NCI-H2227 (cell line): ENCODE measurements around the gene KLHL30.

Experiments used
- DNase-seq: peaks from one replicate; lab custom pipeline; 2025; ENCODE audit not compliant: unreplicated experiment; lab: John Stamatoyannopoulos, UW

The KLHL30 gene, protein sequence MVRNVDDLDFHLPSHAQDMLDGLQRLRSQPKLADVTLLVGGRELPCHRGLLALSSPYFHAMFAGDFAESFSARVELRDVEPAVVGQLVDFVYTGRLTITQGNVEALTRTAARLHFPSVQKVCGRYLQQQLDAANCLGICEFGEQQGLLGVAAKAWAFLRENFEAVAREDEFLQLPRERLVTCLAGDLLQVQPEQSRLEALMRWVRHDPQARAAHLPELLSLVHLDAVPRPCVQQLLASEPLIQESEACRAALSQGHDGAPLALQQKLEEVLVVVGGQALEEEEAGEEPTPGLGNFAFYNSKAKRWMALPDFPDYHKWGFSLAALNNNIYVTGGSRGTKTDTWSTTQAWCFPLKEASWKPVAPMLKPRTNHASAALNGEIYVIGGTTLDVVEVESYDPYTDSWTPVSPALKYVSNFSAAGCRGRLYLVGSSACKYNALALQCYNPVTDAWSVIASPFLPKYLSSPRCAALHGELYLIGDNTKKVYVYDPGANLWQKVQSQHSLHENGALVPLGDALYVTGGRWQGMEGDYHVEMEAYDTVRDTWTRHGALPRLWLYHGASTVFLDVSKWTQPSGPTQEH

DNA sequence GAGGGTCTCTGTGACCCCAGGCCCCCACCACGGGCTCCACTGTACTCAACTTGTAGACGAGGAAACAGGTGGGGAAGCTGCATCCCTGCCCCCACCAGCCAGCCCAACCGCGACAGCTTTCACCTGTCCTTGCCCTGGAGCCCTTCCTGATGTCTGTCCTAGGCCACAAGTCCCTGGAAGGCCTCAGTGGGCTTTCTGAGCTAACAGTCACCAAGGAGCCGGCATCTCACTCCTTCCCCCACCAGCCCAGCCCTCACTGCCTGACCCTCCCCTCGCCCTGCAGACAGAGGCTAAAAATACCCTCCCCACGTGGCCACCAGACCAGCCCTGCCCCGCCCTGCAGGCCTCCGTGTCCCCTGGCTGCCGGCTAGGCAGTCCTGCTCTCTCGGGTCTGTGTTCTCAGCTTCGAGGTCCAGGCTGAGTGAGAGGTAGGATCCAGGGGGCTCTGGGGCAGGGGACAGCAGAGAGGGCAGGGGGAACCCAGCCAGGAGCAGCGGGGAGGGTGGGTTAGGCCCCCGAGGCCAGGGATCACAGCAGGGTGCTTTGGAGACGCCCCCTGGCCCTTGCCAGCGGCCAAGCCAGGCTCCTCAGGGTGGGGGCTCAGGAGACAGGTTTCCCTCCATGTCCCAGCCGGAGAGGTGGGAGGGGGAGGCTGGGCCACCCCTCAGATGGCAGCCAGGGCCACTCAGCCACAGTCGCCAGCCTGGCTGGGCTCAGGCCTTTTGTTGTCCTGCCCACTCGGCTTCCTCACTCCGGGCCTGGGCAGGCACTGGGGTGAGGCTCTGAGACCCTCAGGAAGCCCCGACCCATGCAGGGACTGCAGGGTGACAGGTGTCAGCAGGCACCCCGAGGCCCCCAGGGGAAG lies at the start of gene KLHL30:
Gene KLHL30, plus strand, starts transcription at position 338 of the 865 bp plus-strand sequence. CDS start 2,087 bp downstream, outside the sequence.
- DNase-seq = no peak

DNA sequence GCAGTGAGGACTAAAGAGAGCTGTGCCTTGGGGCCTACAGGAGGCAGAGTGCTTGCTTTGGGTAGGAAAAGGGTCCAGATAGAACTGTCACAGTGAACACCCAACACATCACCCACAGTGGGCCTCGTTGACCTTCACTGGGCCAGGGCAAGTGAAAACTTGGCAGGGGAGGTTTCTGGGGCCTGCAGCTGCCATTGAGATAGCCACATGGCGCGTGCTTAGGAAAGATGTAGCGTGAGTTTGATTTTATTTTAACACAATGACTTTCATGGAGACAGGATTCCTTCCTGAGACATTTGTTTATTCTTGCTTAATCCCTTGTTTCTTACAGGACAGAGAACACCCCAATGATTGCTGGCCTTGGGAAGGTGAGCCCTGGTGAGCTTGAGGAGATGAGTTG lies 47.6 kb upstream of the KLHL30 start:
- DNase-seq = no peak

DNA sequence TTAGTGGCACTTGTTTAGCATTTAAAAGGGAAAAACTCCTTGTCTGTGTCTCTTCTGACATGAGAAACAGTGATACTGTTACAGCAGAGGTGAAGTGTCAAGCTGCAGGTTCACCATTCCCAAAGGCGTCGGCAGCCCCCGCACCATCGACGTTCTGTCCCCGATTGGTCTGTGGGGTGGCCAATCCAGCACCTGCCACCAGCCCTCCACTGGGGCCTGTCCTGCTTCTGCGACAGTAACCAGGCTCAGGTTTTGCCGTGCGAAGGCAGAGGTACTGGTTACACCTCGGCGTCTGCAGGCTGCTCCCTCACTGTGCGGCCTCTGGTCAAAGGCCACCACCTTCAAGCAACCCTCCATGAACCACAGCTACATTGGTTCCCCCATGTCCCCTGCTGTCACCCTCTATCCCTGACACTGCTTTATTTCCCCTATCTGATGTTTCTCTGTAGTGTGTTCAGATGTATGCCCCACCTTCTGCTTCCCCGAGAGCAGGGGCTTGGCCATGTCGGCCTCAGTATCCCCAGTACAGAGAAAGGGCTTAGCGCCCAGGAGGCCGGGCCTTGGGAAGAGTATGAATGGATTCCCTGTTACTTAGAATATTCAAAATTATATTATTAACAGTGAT lies 46.9 kb upstream of the KLHL30 start:
- DNase-seq = no peak

DNA sequence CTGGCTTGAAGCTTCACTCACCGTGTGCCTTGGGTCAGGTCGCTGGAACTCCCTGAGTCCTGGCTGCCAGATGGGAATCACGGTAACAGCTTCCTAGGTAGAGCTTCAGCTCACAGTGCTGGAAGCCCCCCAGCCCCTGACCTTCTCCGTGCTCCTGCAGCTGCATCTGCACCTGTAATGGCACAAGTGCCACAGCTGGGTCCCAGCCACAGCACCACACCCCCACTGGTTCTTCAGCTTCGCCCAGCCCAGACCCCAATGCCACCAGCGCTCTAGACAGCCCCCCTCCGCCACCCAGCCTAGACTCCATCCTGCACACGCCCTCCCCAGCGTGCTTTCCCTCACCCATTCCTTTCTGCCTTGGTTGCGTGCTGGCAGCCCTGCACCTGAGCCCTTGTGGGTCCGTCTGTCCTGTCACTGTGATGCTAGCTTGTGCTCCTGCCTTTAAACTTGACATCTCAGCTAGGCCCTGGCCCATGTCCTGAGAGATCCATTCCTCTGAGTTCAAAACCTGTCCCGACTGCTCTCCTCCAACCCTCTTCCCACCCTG lies 45.9 kb upstream of the KLHL30 start:
- no peak for DNase-seq

DNA sequence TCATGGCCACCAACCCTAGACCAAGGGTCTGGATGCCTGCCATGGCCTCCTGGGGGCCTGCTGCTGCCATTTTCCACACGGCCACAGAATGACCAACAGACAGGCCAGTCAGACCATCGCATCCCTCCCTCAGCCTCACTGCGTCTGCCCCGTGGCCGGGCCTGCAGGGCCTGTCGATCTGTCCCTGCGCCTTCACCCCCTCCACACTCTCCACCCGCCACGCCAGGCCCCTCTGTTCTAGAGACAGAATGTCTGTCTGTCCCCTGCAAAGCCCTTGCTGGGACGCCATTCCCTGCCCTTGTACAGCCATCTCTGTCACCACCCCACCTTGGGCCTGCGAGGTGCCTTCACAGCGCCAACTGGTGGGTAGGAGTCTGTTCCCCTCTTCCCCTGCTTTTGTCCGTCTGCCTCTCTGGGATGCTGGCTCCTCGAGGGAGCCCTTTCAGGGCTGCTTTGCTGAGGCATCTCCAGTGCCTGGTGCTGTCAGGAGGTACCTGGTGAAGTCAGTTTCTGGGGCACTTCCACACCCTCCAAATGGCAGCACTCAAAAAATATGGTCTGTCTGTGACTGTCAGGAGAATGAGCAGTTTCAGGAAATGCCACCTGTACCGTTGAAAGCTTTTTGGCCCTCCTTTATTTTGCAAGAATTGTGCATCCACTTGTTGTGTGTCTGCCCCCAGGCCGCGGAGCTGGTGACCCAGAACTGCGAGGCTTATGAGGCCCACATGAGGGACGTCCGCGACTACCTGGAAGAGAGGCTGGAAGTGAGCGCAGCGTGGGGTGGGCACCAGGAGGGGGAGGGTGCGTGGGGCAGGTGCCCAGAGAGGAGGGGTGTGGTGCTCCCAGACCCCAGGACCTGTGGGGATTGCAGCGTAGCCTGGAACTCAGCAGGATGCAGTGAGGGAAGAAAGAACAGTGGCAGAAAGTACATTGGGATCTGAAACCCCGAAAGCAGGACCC lies 45.0 kb upstream of the KLHL30 start:
- no peak for DNase-seq

DNA sequence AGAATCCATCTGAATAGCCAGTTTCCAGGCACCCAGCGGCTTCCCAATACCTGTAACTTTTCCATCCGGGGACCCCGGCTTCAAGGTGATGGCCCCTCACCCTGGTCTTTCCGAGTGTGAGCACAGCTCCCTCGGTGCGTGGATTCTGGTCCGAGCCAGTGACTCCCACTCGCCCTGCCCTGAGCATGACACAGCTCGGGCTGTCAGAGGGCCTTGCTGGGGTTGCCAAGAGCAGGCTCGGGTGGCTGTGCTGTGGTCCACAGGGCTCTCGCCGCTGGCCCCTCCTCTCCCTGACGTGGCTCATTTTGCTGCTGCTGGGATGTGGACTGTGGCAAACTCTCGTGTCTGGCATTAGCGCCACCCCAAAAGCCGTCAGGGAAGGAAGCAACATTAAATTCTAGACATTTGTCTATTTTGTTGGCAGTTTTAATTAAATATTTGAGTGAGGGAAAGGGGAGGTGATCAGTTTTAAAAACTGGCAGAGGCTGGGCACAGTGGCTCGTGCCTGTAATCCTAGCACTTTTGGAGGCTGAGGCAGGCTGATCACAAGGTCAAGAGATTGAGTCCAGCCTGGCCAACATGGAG lies 43.9 kb upstream of the KLHL30 start:
- DNase-seq = no peak

DNA sequence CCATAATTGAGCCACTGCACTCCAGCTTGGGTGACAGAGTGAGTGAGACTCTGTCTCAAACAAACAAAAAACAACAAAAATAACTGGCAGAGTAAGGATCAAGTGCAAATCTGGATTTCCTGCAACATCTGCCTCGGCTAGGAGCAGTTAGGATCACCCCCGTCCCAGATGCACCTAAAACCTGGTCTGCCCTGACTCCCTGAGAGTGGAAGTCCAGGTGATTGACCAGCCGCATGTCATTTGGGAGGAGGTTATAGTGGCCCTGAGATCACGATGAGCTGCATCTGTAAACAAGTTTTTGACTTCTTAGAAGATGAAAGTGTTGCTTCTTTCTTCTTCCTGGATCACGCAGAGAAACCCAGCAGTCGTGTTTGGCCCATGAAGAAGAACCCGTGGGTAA lies 43.3 kb upstream of the KLHL30 start:
- no peak for DNase-seq

DNA sequence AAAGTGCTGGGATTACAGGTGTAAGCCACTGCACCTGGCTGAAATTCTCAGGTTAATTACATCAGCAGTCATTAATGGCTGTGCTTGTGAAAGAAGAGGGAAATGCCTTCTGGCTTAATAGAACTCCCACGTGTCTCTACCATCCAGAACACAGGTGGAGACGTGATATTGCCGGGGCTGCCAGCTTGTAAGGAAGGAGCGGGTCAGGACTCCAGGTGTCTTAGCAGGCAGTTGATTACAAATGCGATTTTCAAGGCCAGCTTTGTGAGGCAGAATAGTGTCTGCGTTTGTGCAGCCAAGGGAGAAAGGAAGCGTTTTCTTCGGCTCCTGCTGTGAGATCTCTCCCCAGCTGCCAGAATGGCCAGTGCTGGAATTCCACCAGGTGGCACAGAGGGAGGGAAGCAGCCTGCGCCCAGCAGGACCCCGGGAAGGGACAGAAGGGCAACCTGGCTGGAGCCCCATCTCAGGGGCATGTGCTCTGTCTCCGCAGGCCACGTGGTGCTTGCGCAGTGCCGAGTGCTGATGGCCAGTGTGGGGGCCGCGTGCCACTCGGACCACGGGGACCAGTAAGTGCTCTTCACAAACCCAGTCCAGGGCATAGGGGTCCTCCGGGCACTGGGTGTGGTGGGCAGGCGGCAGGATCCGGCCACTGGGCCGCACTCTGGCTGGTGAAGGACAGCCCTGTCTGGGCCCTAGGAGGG lies 42.0 kb upstream of the KLHL30 start:
- no peak for DNase-seq

DNA sequence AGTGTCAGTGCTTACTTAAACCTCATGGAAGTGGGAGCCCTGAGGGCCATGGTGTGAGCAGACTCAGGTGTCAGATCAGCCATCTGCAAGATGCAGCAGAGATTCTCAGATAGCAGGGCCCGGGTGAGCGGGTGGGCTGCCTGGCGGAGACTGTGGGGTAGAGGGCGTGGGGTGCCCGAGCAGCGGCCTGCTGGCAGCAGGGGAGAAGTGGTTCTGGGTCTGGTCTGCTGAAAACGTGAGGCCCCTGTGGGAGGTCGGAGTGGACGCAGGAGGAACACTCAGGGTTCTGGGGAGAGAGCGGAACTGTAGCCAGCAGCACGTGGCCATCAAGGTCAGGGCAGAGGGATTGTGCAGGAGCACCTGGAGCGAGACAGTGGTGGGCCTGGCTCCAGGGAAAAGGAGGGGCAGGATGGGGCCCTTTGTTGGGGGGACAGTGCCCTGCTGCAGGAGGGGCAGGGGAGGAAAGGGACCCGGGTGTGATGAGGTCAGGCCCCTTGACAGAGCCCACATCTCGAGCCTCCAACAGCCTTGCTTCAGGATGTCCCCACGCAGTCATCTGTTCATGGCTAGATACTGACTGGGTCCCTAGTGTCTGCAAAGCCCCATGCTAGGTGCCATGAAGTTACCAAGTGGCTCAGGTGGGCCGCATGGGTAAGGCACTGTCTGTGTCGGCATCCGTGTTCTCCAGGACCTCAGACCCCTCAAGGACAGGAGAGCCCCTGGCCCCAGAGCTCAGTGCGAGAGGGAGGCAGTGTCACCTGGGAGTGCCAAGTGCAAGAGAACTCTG lies 41.1 kb upstream of the KLHL30 start:
- no peak for DNase-seq

DNA sequence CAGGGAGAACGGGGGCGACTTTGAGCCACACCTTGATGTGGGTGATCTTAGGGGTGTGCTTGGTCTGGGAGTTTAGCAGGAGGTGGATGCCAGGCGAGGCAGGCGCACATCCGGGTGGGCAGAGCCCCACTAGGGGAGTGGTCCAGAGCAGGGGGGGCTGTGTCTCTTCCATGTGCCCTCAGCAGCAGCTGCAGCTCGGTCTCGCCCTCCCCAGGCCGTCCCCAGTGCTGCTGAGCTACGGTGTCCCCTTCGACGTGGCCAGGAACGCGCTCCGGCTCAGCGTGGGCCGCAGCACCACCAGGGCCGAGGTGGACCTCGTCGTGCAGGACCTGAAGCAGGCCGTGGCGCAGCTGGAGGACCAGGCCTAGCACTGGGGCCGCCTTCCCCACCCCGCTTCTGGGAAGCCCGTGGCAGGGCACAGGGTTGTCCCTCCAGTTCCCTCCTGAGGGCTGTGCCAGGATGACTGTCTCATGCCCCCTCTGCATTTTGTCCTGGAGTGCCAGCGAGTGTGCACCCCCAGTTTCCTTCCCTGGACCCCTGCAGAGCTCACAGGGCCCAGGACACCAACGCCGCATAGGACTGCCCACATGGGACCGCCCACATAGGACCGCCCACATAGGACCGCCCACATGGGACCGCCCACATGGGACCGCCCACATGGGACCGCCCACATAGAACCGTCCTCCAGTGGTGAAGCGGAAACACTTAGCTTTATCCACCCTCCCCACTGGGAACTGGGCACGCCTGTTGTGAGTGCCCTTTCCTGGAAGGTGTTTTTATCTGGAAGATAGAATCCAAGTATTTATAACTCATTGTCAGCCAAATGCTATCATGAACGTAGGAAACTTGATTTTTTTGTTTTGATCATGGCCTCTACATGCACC lies 40.2 kb upstream of the KLHL30 start:
- peak; percentile 43 for DNase-seq

DNA sequence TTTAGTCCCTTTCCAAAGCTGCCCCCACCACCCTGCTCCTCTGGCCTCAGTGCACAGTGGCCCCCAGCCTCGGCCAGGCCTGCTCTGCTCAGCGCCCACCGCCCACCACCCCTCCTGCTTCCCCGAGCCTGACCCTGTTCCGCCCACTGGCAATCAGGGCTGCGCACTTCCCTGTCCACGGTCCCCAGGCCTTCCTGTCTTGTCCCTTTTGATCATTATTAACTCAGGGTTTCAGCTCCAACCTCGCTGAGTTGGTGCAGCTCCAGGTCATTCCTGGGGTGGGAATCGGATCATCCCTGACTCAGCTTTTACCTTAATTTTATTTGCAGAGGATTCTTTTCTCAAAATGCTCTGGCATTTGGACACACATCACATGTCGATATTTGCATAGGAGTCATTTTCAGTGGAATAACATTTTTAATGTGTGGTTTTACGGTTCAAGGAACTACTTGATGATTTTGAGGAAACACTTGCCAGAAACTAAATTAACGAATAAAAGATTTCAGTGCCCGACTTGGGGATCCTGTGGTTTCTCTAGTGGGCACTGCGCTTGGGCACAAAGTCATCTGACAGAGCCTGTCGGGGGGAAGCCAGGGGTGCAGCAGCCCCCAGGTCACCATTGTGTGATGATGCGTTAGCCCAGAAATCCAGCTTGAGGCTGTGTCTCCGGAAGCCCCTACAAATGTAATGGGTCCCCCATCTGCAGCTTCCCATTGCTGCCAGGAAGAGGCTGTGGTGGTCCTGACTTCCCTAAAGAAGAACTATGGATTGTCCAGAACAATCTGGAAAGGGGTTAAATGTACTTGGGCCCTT lies 39.4 kb upstream of the KLHL30 start:
- no peak for DNase-seq

DNA sequence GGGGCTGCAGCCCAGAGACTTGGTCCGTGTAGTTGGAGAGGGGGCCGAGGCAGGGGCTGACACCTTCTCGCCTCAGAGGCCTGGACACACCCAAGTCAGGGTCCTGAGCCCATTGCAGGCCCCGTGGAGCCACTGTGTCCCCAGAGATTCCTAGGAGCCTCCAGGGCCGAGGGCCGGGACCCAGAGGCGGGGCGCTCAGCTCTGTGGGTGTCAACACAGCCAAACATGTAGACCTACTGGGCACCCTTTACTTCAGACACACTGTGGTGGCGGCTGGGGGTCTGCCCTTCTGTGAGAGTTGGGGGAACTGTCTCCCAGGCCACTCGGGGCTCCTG lies 38.8 kb upstream of the KLHL30 start:
- no peak for DNase-seq

DNA sequence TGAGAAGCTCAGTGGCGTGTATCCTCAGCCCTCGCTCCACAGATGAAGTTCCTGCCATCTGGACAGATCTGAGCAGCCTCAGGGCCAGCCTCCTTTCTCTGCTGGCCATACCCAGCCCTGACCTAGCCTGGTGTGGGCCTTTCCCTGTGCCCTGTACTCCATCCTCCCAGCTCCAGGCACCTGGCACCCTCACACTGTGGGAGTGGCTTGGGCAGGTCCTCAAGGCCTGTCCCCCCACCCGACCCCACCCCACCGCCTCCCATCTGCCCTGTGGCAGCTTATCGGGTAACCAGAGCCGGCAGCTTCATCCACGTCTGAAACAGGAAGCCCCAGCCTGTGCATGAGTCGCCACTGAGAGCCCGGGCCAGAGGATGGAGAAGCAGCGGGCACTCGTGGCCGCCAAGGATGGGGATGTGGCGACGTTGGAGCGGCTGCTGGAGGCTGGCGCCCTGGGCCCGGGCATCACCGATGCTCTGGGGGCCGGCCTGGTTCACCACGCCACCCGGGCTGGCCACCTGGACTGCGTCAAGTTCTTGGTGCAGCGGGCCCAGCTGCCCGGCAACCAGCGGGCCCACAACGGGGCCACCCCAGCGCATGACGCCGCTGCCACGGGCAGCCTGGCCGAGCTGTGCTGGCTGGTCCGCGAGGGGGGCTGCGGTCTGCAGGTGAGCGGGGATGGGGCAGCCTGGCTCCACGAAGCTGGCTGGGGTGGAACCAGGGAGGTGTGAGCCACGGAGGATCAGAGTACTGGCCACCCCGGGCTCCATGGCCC lies 38.2 kb upstream of the KLHL30 start, which contains the start of gene ESPNL:
Gene ESPNL, plus strand, starts transcription at position 292 of the 772 bp plus-strand sequence. Its CDS starts 80 bp downstream, at position 372.
- no peak for DNase-seq

DNA sequence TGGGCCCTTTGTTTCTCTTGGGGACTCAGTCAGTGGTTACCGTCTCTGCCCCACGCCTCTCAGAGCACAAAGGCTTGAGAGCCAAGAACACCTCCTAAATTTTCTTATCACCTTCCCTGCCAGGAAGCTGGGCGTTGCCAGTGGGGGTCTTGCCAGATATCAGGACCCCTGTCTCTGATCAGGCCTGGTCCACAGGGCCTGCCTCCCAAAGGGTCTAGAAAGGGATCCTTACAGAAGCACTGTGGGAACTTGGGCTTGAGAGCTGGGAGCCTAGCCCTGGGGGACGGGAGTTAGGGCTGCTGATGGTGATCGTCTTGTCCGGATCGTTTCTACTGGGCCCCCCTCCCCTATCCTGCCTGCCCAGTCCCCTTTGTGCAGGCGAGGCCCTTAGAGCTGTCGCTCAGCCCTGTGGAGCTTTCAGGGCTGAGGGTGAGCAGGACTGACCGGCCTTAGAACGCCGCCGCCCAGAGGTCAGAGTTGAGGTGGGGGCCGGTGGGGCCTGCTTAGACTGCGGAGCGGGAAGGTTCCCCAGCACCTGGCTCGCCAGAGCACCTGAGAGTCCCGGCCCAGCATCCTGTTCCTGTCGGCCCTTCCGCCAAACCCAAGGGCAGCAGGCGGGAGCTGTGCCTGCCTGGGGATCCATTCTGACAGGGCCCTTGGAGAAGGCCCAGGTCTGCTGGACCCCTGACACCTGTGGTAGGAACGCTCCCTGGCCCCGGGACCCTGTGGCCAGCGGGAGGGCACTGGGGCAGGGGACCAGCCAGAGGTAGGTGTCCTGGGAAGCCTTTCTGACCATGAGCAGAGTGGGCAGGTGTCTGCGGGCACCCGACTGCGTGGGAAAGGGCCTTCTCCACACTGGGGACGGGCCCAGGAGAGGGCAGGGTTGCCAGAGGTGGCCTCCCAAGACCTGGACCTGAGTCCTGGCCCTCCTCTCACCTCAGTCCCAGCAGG lies 37.4 kb upstream of the KLHL30 start:
- DNase-seq = no peak
